GM12865 (cell line): ENCODE data around the gene BTN1A1.
A peak's percentile ranks its signal among the peaks of the same experiment; 100 is the strongest.

ENCODE experiments used
- DNase-seq: peaks from one replicate; pipeline ENCODE4 v3.0.0; 2010; ENCODE audit warnings: low read depth
- H3K4me3 ChIP-seq: 2 replicates; pipeline ENCODE4 v1.5.1; 2011; ENCODE audit warnings: mild to moderate bottlenecking, low read depth, low read length, control low read depth
- TF ChIP-seq, protein P1 (sequence below): IDR thresholded peaks from 2 replicates; pipeline ENCODE4 v1.5.1; 2011; ENCODE audit warnings: low read length, control low read depth, low read depth, inconsistent platforms; ENCODE audit not compliant: insufficient read depth; ENCODE audit errors: missing control alignments

The BTN1A1 gene

DNA sequence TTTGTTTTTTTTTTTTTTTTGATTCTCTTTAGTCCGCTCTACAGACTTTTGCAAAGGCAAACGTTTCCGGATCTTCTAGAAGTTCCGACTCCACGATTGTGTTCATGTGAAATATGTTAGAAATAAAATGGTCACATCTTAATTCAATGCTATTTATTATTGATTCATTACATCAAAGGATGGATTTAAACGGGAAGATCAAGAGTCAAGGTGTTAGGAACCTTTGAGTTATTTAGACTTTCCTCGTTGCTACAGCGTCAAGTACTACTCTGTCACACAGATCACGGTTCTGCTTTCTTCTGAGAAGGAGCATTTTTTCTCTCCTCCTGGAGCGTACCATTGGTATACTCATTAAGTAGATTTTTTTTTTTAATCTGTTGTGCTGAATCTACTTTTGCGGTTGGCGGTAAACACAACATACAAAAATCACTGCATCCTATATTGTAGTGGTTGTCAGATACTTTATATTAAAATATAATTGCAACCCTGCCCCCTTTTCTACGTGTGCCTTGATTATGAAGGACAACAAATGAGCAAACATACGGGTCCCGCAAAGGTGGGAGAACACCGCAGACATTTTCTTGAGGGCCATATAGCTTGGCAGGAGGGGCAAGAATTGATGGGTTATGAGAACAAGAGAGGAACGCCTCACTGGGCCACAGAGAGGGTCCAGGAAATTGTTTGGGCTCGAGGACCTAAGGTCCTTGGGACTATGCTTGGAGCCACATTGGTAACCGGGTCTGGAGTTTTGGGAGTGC, 55.6 kb downstream of the BTN1A1 start:
- H3K4me3 ChIP-seq: peak overlapping the region; percentile 65
- DNase-seq: peak; percentile 49
- TF ChIP-seq, protein P1, sequence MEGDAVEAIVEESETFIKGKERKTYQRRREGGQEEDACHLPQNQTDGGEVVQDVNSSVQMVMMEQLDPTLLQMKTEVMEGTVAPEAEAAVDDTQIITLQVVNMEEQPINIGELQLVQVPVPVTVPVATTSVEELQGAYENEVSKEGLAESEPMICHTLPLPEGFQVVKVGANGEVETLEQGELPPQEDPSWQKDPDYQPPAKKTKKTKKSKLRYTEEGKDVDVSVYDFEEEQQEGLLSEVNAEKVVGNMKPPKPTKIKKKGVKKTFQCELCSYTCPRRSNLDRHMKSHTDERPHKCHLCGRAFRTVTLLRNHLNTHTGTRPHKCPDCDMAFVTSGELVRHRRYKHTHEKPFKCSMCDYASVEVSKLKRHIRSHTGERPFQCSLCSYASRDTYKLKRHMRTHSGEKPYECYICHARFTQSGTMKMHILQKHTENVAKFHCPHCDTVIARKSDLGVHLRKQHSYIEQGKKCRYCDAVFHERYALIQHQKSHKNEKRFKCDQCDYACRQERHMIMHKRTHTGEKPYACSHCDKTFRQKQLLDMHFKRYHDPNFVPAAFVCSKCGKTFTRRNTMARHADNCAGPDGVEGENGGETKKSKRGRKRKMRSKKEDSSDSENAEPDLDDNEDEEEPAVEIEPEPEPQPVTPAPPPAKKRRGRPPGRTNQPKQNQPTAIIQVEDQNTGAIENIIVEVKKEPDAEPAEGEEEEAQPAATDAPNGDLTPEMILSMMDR: no peak

DNA sequence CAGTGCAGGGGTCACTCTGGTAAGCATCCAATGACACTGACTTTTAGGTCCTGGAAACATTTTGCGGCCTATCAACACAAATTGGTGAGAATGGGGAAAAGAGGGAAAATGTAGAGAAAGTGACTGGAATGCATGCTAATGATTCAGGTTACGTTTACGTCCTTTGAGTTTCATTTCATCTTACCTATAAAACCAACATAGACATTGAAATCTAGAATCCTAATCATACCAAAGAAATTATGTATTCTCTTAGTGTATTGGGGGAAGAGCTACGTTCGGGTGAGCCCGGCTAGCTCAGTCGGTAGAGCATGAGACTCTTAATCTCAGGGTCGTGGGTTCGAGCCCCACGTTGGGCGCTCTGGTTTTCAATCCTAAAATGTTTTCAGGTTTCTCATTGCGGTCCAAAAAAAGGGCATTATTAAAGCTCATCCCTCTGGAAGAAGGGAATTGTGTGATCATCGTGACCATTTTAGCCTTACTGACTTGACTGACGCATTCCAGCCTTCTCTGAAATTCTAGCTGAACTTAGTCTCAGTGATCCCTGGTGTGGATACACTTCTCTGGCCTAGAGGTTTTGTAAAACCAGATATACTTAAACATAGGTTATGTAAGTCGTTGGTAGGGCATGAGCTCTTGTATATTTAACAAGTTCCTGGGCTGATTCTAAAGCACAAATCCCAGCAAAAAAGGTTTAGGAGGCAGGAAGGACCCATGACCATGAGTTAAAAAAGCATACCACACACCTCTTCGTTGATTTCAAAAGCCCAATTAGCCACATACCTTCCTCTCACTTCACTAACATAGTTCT, 56.4 kb downstream of the BTN1A1 start:
- DNase-seq: peak; percentile 89
- TF ChIP-seq, protein P1: no peak
- H3K4me3 ChIP-seq: peak overlapping the region; percentile 65
